H1 (cell line): ENCODE results near the gene LHFPL2. TPM values are rescaled to one million over a fixed set of nuclear protein-coding genes. Genes with fewer than 3 reads are reported as not detected.

Source experiments
- CHD1 ChIP-seq: IDR thresholded peaks from 2 replicates; pipeline ENCODE4 v1.6.1; 2012; ENCODE audit warnings: low read depth, low read length, improper control_type of control experiment
- CHD2 ChIP-seq: IDR thresholded peaks from 2 replicates; pipeline ENCODE4 v1.6.1; 2012; ENCODE audit warnings: low read length, improper control_type of control experiment
- CREB1 ChIP-seq: IDR thresholded peaks from 2 replicates; pipeline ENCODE4 v1.6.1; 2012; ENCODE audit warnings: inconsistent platforms
- RFX5 ChIP-seq: IDR thresholded peaks from 2 replicates; pipeline ENCODE4 v1.6.1; 2011; ENCODE audit warnings: low read depth, low read length, improper control_type of control experiment, borderline replicate concordance
- TAF7 ChIP-seq: optimal IDR thresholded peaks from 2 replicates; pipeline ENCODE3; 2011; ENCODE audit warnings: low read depth, mild to moderate bottlenecking, inconsistent platforms, low read length, moderate library complexity, borderline replicate concordance
- polyA plus RNA-seq, 7 experiments: library from polyadenylated mRNA; depleted of rRNA in 3 of 7; stranded (reverse) in 5 of 7; unstranded in 2 of 7; fragments of >200 nt in 5 of 7; fragments of 200-250 nt in 2 of 7; gene quantifications; 1 replicate in 5 of 7; 2 replicates in 1 of 7; 4 replicates in 1 of 7; pipeline versions ENCODE4 v1.2.1 to v1.2.3, GENCODE V29; 2011 to 2013; ENCODE audit warnings: missing spikeins in 2 of 7, mixed read lengths in 2 of 7
- total RNA-seq: library from RNA; stranded (reverse); fragmentation: NEBNext Ultra II Directional; extraction: Animal tissue kit (Norgen Biotek cat#: 25700); gene quantifications from 2 replicates; pipeline ENCODE4 v1.2.1, GENCODE V29; 2021

The LHFPL2 gene
- total and polyA plus RNA-seq, 2 of the 8 experiments (the other 6 are each of a cell fraction or from before 2014, with no cell fraction given) = 9.6 to 43.0 TPM

DNA sequence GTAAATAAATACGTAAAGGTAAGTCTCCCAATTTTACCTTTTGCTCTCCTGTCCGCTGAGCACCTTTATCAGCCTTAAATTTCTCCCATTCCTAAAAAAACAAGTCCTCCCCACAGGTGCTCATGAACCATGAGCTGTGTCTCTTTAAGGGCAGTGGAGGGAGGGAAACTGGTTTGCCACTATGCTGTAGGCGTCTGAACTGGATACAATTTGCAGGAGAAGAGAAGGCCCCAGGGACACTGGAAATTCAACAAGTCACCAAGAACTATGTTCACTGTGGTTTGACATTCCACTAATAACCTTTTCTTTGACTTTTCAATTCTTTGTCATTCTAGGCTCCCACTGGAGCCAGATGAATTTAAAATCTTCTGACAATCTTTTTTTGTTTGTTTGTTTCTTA is 72.2 kb downstream of the LHFPL2 start (continued):
- TF ChIP-seq TAF7 (no peak), RFX5 (no peak), CHD1 (no peak), CREB1 (no peak), CHD2 (no peak)
